ENCODE results near the gene HOXD1.

HOXD1 gene

DNA sequence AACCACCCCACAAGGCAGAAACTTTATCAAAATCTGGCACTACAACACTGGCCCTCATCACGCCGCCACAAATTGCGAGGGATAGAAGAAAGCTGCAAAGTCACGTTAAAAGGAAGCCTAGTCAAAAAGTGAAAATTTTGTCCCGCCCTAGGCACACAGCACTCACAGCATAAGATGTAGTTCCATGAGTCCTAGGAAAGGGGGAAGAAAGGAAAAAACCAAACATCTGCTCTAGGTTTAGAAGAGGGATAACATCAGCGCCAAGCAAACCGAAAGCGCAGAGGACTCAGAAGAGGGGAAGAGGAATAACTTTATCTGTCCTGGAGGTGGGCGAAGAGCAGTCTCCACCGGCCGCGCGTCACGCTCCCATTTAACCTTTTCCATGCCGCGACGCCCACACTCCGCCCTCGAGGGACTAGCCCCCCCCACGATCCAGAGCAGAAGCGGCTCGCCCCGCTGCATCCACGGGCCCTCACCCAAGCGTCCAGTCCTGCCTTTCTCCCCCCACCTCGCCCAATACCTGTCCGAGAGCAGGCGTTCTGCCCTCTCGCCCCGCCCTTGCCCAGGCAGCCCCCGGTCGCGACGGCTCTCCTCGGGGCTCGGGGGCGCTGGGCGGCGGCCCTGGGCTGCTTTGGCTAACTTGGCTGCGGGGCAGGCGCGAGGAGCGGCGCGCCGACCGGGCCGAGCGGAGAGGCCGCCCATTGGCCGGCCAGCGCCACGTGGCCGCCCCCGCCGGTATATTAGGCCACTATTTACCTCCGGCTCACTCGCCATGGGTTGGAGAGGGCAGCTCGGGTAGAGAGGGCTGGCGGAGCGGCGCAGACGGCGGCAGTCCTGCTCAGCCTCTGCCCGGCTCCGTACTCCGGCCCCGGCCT is at the start of gene HOXD1:
Gene HOXD1 (plus strand): TSS at position 770 of the 875 bp plus-strand sequence. CDS start 134 bp downstream, outside the sequence.
- H3K27me3 ChIP-seq (ENCODE audit: control insufficient read depth, insufficient read depth, low read length), result peaks cover 100% of the 10 kb centered on the region
- no peak within 1 kb of the TSS for H3K9ac ChIP-seq (ENCODE audit: low read length)
- no peak within 1 kb of the TSS for H3K27ac ChIP-seq (ENCODE audit: low read length)
- H3K4me1 ChIP-seq (ENCODE audit: control insufficient read depth, low read depth, low read length), result peaks cover 26% of the 10 kb centered on the region
- H3K4me3 ChIP-seq (ENCODE audit: low read length), result peak within 1 kb of the TSS; percentile 42
- H3K9me3 ChIP-seq (ENCODE audit: control insufficient read depth, low read depth, low read length), result no peaks in the 10 kb centered on the region
- no peaks in the 10 kb centered on the region for H3K36me3 ChIP-seq (ENCODE audit: control insufficient read depth, low read depth, low read length)

DNA sequence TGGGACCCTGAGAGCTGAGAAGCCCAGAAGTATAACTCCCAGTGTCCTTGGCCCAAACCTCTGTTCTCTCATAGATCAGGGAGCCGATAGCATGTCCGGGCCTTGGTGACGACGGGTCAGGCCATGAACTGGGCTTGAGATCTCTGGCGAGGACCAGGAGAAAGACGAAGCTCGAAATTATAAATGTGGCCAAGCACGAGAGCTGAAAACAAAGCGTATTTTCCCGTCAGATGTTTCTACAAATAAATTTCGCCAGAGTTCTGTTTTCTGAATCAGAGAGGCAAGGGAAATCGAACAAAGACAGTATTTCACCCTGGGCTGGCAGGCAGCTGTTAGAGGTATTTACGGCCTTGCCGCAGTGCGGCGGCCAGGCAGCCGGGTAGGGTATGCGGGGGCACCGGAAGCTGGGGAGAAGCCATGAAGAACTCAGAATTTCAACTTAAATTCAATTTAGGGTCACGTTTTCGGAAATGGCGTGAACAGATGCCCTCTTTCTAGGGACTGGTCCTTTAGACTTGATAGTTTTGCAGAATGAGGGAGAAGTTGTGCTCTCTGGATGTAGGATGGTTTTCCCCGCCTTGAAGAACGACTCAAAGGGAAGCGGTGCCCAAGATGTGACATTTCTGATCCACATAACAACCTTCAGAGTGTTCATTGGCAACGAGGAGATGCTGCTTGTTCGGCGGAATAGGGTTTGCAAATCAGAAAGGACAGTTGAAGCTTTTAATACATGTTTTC is 49.4 kb upstream of the HOXD1 start:
- Histone ChIP-seq H3K9me3 (ENCODE audit: control insufficient read depth, low read depth, low read length) (no peaks in the 10 kb centered on the region), H3K4me1 (ENCODE audit: control insufficient read depth, low read depth, low read length) (no peaks in the 10 kb centered on the region), H3K27ac (ENCODE audit: low read length) (no peak overlapping the region), H3K36me3 (ENCODE audit: control insufficient read depth, low read depth, low read length) (no peaks in the 10 kb centered on the region), H3K27me3 (ENCODE audit: control insufficient read depth, insufficient read depth, low read length) (peaks cover 100% of the 10 kb centered on the region), H3K9ac (ENCODE audit: low read length) (no peak overlapping the region), H3K4me3 (ENCODE audit: low read length) (no peak overlapping the region)

DNA sequence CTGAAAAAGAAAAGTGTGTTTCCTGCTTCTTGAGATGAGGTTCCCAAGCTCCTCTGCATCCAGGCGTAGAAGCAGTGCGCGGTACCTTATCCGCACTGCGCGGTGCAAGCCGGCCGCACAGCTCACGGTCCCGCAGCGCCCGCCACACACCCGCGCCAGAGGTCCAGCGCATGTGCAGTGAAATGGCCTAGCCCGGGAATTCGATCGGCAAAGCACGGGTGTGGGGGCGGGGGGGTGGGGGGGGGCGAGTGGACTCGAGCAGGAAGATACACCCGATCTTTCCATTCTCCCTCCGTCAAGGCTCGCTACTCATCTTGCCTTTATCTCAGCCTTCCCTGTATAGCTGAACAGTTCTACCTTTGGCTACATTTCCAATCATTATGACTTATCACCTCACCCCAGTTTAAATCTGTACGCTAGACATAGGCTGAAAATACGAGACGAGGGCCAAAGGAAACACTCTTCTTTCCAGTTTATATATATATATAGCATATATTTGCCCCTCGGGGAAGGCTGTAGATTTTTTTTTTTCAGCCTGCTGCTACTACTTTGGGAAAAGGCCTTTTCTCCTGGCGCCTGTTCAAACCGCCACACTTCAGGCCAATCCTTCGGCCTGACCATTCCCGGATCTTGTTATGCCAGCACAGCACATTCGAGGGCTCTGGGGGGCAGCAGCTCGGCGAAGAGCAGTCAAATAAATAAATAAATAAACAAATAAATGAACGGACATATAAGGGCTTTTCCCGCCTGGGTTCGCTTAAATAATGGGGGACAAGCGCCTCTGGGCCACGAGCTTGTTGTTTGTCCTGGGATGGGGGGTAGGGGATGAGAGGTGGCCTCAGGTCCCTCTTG is 48.6 kb upstream of the HOXD1 start:
- no peak overlapping the region for H3K9ac ChIP-seq (ENCODE audit: low read length)
- no peak overlapping the region for H3K27ac ChIP-seq (ENCODE audit: low read length)
- H3K9me3 ChIP-seq (ENCODE audit: control insufficient read depth, low read depth, low read length), result no peaks in the 10 kb centered on the region
- H3K27me3 ChIP-seq (ENCODE audit: control insufficient read depth, insufficient read depth, low read length), result peaks cover 100% of the 10 kb centered on the region
- peak overlapping the region; percentile 56 for H3K4me3 ChIP-seq (ENCODE audit: low read length)
- H3K36me3 ChIP-seq (ENCODE audit: control insufficient read depth, low read depth, low read length), result no peaks in the 10 kb centered on the region
- no peaks in the 10 kb centered on the region for H3K4me1 ChIP-seq (ENCODE audit: control insufficient read depth, low read depth, low read length)

DNA sequence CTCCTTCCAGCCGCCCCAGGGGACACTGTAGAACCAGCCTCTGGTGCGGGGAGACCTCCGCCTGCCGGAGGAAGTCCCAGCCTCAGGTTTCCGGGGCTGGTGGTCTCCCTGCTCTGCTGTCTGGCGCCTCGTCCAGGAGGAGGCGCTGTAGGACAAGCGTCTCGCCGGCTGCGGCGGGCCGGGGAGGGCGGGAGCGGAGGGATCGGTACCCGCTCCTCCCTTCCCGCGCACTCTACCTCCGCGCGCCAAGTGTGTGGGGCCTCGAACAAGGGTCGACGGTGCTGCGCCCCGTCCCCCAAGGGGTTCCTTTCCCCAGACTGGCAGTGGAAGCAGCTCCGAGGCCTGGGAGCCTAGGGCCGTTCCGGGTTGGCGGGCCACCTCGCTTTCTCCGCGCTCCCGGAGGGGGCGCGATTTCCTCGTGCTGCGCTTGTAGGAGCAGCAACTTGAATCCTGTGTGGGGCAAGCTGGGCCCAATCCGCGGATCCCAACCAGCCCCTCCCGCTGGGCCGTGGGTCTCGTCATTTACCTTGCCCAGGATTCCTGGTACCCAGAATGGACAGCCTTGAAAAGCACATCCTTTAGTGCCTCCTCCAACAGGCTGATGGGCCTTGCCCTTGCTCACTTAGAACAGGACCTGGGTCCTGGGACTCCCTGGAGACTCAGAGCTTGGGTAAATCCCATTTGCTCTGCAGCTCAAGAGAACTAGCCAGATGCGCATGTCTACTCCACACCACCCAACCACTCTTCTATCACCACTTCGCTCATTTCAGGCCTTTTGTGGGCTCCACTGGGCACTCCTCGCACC is 47.8 kb upstream of the HOXD1 start:
- no peaks in the 10 kb centered on the region for H3K9me3 ChIP-seq (ENCODE audit: control insufficient read depth, low read depth, low read length)
- no peaks in the 10 kb centered on the region for H3K4me1 ChIP-seq (ENCODE audit: control insufficient read depth, low read depth, low read length)
- H3K27me3 ChIP-seq (ENCODE audit: control insufficient read depth, insufficient read depth, low read length), result peaks cover 100% of the 10 kb centered on the region
- peak overlapping the region; percentile 56 for H3K4me3 ChIP-seq (ENCODE audit: low read length)
- H3K27ac ChIP-seq (ENCODE audit: low read length), result no peak overlapping the region
- H3K9ac ChIP-seq (ENCODE audit: low read length), result no peak overlapping the region
- no peaks in the 10 kb centered on the region for H3K36me3 ChIP-seq (ENCODE audit: control insufficient read depth, low read depth, low read length)

DNA sequence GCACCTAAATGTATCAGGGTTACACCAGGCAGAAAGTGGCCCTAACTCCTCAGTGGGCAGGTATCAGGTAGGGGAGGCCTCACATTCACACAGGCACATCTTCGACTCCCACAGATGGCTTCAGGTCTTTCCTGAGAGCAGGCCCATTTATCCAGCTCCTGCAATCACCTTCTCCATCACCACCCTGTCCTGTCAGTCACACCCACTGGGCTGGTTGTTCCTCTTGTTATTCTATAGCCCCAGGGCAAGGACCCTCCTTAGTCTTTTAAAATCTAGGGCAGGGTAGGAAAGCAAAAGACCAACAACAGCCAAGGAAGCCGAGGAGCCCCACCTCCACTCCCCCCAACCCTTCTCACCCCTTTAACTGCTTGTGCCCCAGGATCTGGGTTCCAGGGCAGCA is 46.2 kb upstream of the HOXD1 start:
- no peaks in the 10 kb centered on the region for H3K9me3 ChIP-seq (ENCODE audit: control insufficient read depth, low read depth, low read length)
- no peak overlapping the region for H3K9ac ChIP-seq (ENCODE audit: low read length)
- no peaks in the 10 kb centered on the region for H3K4me1 ChIP-seq (ENCODE audit: control insufficient read depth, low read depth, low read length)
- no peak overlapping the region for H3K4me3 ChIP-seq (ENCODE audit: low read length)
- H3K27ac ChIP-seq (ENCODE audit: low read length), result no peak overlapping the region
- peaks cover 100% of the 10 kb centered on the region for H3K27me3 ChIP-seq (ENCODE audit: control insufficient read depth, insufficient read depth, low read length)
- no peaks in the 10 kb centered on the region for H3K36me3 ChIP-seq (ENCODE audit: control insufficient read depth, low read depth, low read length)

DNA sequence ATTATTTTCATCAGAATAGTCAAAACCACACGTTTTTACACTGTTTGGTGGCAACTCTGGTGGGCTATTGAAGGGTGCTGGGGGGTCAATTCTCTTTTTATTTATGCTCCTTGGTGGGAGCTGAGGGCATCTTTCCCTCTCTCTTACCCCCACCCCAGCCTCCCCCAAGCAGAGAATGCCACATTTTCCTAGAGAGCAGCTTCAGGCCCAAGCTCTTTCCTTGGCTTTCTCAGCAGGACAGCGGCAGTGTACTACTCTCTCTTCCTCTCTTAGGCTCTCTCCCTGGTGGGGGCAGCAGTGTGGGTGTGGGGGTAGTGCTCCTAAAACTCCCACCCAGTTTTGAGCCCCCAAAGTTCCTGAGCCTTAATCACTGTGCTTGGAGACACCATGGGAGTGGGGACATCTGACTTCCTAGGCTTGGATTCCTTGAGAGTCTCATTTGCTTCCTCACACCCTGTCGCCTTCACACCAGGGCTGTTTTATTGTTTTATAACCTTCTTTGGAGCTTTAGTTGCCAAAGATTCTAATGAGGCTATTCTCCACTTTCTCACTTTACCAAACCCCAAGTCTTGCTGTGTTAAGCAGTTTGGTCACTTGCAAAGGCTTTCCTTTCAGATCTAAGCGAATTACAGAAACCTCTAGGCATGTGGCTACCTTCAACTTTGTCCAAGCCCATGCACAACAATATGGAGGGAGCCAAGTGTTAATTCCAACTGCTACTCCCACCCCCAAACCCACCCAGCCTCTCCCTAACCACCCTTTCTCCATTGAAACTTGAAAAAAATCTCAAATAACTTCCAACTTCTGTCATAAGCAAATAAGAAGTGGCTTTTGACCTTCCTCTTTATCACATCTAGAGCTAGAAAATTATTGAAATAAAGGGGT is 43.1 kb upstream of the HOXD1 start:
- Histone ChIP-seq H3K9ac (ENCODE audit: low read length) (no peak overlapping the region), H3K9me3 (ENCODE audit: control insufficient read depth, low read depth, low read length) (no peaks in the 10 kb centered on the region), H3K27ac (ENCODE audit: low read length) (no peak overlapping the region), H3K4me1 (ENCODE audit: control insufficient read depth, low read depth, low read length) (no peaks in the 10 kb centered on the region), H3K27me3 (ENCODE audit: control insufficient read depth, insufficient read depth, low read length) (peaks cover 100% of the 10 kb centered on the region), H3K4me3 (ENCODE audit: low read length) (no peak overlapping the region), H3K36me3 (ENCODE audit: control insufficient read depth, low read depth, low read length) (no peaks in the 10 kb centered on the region)

DNA sequence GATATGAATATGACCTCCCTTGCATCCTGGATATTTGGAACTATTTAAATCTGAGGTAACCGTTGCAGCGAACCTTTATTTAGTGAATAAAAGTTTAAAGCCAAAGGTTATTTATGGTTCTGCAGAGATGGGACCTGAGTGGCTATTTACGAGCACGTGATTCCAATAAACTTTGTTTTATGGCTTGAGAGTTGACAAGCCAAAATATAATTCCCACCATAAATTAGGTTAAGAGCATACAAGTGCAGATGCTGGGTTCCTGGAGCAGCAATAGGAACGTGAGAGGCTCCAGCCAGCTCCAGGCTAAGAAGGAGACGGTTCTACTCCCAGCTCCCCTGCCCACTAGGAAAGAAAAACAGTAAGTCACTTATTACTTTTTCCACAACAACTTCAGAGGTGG is 42.4 kb upstream of the HOXD1 start:
- Histone ChIP-seq H3K4me1 (ENCODE audit: control insufficient read depth, low read depth, low read length) (no peaks in the 10 kb centered on the region), H3K9me3 (ENCODE audit: control insufficient read depth, low read depth, low read length) (no peaks in the 10 kb centered on the region), H3K9ac (ENCODE audit: low read length) (no peak overlapping the region), H3K27me3 (ENCODE audit: control insufficient read depth, insufficient read depth, low read length) (peaks cover 100% of the 10 kb centered on the region), H3K27ac (ENCODE audit: low read length) (no peak overlapping the region), H3K4me3 (ENCODE audit: low read length) (no peak overlapping the region), H3K36me3 (ENCODE audit: control insufficient read depth, low read depth, low read length) (no peaks in the 10 kb centered on the region)

DNA sequence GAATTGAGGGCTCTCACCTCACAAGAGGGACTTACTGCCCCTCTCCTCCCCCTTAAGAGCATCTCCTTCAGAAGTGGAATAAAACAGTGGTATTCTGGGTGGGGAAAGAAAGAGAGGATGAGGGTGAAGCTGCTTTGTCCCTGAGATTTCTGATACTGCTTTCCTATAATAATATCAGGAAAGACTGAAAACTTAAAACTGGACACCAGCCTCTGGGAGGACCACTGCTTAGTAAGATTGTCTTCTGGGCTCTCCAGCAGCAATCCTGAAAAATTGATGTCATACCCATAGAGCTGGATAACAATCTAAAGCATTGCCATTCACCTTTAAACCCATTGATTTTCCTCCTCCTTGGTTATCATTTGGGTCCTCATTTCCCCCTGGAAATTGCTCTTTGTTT is 41.8 kb upstream of the HOXD1 start:
- Histone ChIP-seq H3K36me3 (ENCODE audit: control insufficient read depth, low read depth, low read length) (no peaks in the 10 kb centered on the region), H3K27ac (ENCODE audit: low read length) (no peak overlapping the region), H3K9me3 (ENCODE audit: control insufficient read depth, low read depth, low read length) (no peaks in the 10 kb centered on the region), H3K27me3 (ENCODE audit: control insufficient read depth, insufficient read depth, low read length) (peaks cover 100% of the 10 kb centered on the region), H3K4me1 (ENCODE audit: control insufficient read depth, low read depth, low read length) (no peaks in the 10 kb centered on the region), H3K9ac (ENCODE audit: low read length) (no peak overlapping the region), H3K4me3 (ENCODE audit: low read length) (no peak overlapping the region)

DNA sequence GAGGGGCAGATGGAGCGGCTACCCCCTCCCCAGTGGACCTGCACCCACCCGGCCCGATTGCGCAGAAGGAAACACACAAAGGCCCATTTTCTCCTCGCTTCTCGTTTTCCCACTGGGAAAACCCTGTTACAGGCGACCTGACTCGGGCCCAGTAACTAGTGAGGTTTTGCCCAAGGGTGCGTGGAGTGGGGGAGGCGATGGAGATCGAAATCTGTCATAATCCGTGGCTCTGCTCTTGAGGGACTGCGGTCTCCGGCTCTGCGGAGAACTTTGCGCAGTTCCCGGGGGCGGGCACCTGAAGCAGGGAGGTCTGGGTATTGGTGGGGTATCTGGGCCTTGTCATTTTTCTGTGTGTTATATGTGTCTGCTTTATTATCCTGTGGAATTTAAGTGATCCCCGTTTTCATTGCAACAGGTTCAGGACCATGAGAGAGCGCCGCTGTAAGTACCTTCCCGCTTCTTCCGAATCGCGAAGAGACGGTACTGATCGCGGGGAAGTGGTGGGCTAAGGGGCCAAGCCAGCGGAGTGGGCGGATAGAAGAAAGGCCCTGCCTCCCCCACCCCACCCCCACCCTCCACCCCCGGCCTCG is 41.2 kb upstream of the HOXD1 start:
- H3K36me3 ChIP-seq (ENCODE audit: control insufficient read depth, low read depth, low read length), result no peaks in the 10 kb centered on the region
- no peaks in the 10 kb centered on the region for H3K9me3 ChIP-seq (ENCODE audit: control insufficient read depth, low read depth, low read length)
- H3K4me1 ChIP-seq (ENCODE audit: control insufficient read depth, low read depth, low read length), result no peaks in the 10 kb centered on the region
- H3K27me3 ChIP-seq (ENCODE audit: control insufficient read depth, insufficient read depth, low read length), result peaks cover 100% of the 10 kb centered on the region
- no peak overlapping the region for H3K27ac ChIP-seq (ENCODE audit: low read length)
- H3K9ac ChIP-seq (ENCODE audit: low read length), result no peak overlapping the region
- H3K4me3 ChIP-seq (ENCODE audit: low read length), result no peak overlapping the region
